GM23248 (cell line): ENCODE data around the gene MTERF4. TPM values are rescaled to one million over a fixed set of nuclear protein-coding genes. Genes with fewer than 3 reads are reported as not detected.
"Not testable (repeated sequence)": the region's sequence is repeated elsewhere in the genome, so short reads cannot be mapped to it uniquely, and the experiment has no call there.

Source experiments
- DNase-seq: peaks from one replicate; pipeline ENCODE4 v3.0.0-alpha.2; 2015
- H2AFZ ChIP-seq: fragments of 200-600 bp; sonication (generic); 2 replicates; pipeline ENCODE4 v1.6.1; 2016; ENCODE audit warnings: antibody characterized with exemption
- H3F3A ChIP-seq: fragments of 200-600 bp; sonication (generic); 2 replicates; pipeline ENCODE4 v1.6.1; 2016; ENCODE audit warnings: mild to moderate bottlenecking, antibody characterized with exemption, mixed run types; ENCODE audit not compliant: insufficient read depth
- H3K27ac ChIP-seq: fragments of 200-600 bp; sonication (generic); 2 replicates; pipeline ENCODE4 v1.5.1; 2016; ENCODE audit warnings: mild to moderate bottlenecking
- H3K27me3 ChIP-seq: fragments of 200-600 bp; sonication (generic); replicated peaks from 2 replicates; pipeline ENCODE4 v1.6.1; 2016; ENCODE audit warnings: mild to moderate bottlenecking; ENCODE audit not compliant: insufficient read depth
- H3K36me3 ChIP-seq: fragments of 200-600 bp; sonication (generic); 2 replicates; pipeline ENCODE4 v1.6.1; 2016; ENCODE audit warnings: low read depth, mild to moderate bottlenecking
- H3K4me1 ChIP-seq: fragments of 200-600 bp; sonication (generic); 2 replicates; pipeline ENCODE4 v1.6.1; 2016; ENCODE audit warnings: mild to moderate bottlenecking; ENCODE audit not compliant: insufficient read depth
- H3K4me2 ChIP-seq: fragments of 200-600 bp; sonication (generic); one replicate; pipeline ENCODE4 v1.6.1; 2016; ENCODE audit warnings: mild to moderate bottlenecking; ENCODE audit not compliant: unreplicated experiment
- H3K4me3 ChIP-seq: fragments of 200-600 bp; sonication (generic); 2 replicates; pipeline ENCODE4 v1.5.1; 2016; ENCODE audit warnings: mild to moderate bottlenecking
- H3K79me2 ChIP-seq: fragments of 200-600 bp; sonication (generic); 2 replicates; pipeline ENCODE4 v1.6.1; 2016; ENCODE audit warnings: mild to moderate bottlenecking; ENCODE audit not compliant: insufficient read depth
- H3K9ac ChIP-seq: fragments of 200-600 bp; sonication (generic); 2 replicates; pipeline ENCODE4 v1.6.1; 2016; ENCODE audit warnings: mild to moderate bottlenecking
- H3K9me2 ChIP-seq: fragments of 200-600 bp; sonication (generic); 2 replicates; pipeline ENCODE4 v1.6.1; 2016; ENCODE audit warnings: mixed run types, mild to moderate bottlenecking, moderate library complexity; ENCODE audit not compliant: insufficient read depth
- H3K9me3 ChIP-seq: fragments of 200-600 bp; sonication (generic); one replicate; pipeline ENCODE4 v1.6.1; 2017; ENCODE audit warnings: low read depth
- H4K20me1 ChIP-seq: fragments of 200-600 bp; sonication (generic); 2 replicates; pipeline ENCODE4 v1.6.0; 2016; ENCODE audit not compliant: insufficient read depth
- EZH2 ChIP-seq: fragments of 200-600 bp; sonication (generic); IDR thresholded peaks from 2 replicates; pipeline ENCODE4 v1.6.1; 2018; ENCODE audit warnings: antibody characterized with exemption, mild to moderate bottlenecking; ENCODE audit not compliant: insufficient read depth, poor library complexity, severe bottlenecking
- EZH2phosphoT487 ChIP-seq: fragments of 200-600 bp; sonication (generic); IDR thresholded peaks from 2 replicates; pipeline ENCODE4 v1.6.1; 2018; ENCODE audit warnings: antibody characterized with exemption, moderate library complexity, mild to moderate bottlenecking, low read depth; ENCODE audit not compliant: insufficient read depth
- WGBS, 2 experiments: methylation state at CpG; one replicate each; pipeline ENCODE4 v1.1.6; 2015 to 2017; ENCODE audit warnings: low lambda C conversion rate in 2 of 2, low coverage in 1 of 2; ENCODE audit errors: missing lambda C conversion rate in 2 of 2; 5-methylcytosine and 5-hydroxymethylcytosine counted together
- in situ Hi-C: fragments of 300-500 bp; cut with MboI; formaldehyde crosslinking; loops from 2 replicates; pipeline ENCODE4 v1.15.0; 2020
- polyA plus RNA-seq: library from polyadenylated mRNA; unstranded; fragments of >200 nt; fragmentation: Nextera tagmentation; extraction: Ambion mirVana; gene quantifications from 2 replicates; pipeline ENCODE4 v1.2.1, GENCODE V29; 2016
- total RNA-seq: library from RNA; depleted of rRNA; stranded (reverse); fragments of >200 nt; shearing (Covaris generic); gene quantifications from 2 replicates; pipeline ENCODE4 v1.2.3, GENCODE V29; 2014

Gene MTERF4
- total and polyA plus RNA-seq, 2 experiments from 2014 or later = 15.1 to 21.0 TPM

- no peaks in the 10 kb centered on the region for H3K9me3 ChIP-seq
- TF ChIP-seq EZH2phosphoT487 (no peak), EZH2 (no peak)
- no peak overlapping the region for H3K4me2 ChIP-seq
- in situ Hi-C loops = no loop called here
- no peaks in the 10 kb centered on the region for H3K27me3 ChIP-seq
- no peaks in the 10 kb centered on the region for H3K9me2 ChIP-seq
- 0 out of 2 replicates have a peak, but pooled peaks cover 4% of the 10 kb centered on the region for H3F3A ChIP-seq
- no peak for DNase-seq
- no peak overlapping the region for H3K4me3 ChIP-seq
- no peaks in the 10 kb centered on the region for H4K20me1 ChIP-seq
- H2AFZ ChIP-seq = no peak overlapping the region
- peaks cover 12% of the 10 kb centered on the region for H3K79me2 ChIP-seq
- no peaks in the 10 kb centered on the region for H3K36me3 ChIP-seq
- H3K4me1 ChIP-seq = peaks cover 6% of the 10 kb centered on the region; the same call in 1 of the 2 replicates
- WGBS, 2 experiments = 76 to 78% methylated on average over 9 of the region's 9 CpGs
- H3K27ac ChIP-seq = no peak overlapping the region
- no peak overlapping the region for H3K9ac ChIP-seq
These were observed 5.1 kb upstream of the MTERF4 start for GRCh38 chr2:241107031-241107783.

- no peaks in the 10 kb centered on the region for H3K36me3 ChIP-seq
- H3K27me3 ChIP-seq = no peaks in the 10 kb centered on the region
- 0 out of 2 replicates have a peak, but pooled peaks cover 4% of the 10 kb centered on the region for H3F3A ChIP-seq
- H3K4me1 ChIP-seq = peaks cover 11% of the 10 kb centered on the region
- in situ Hi-C loops = no loop called here
- H3K9me2 ChIP-seq = no peaks in the 10 kb centered on the region
- no peak overlapping the region for H3K9ac ChIP-seq
- H4K20me1 ChIP-seq = no peaks in the 10 kb centered on the region
- peaks cover 26% of the 10 kb centered on the region for H3K79me2 ChIP-seq
- H2AFZ ChIP-seq = no peak overlapping the region
- no peak for DNase-seq
- no peaks in the 10 kb centered on the region for H3K9me3 ChIP-seq
- no peak overlapping the region for H3K4me3 ChIP-seq
- no peak overlapping the region for H3K27ac ChIP-seq
- 32 to 34% methylated on average over 3 of the region's 3 CpGs for WGBS, 2 experiments
- no peak overlapping the region for H3K4me2 ChIP-seq
- TF ChIP-seq EZH2phosphoT487 (no peak), EZH2 (no peak)
These were observed 3.6 kb upstream of the MTERF4 start for GRCh38 chr2:241105641-241106040.

- DNase-seq, H3K4me2 ChIP-seq, H3K9me3 ChIP-seq, H3K4me3 ChIP-seq, H3K36me3 ChIP-seq, H3K27me3 ChIP-seq, H3K9me2 ChIP-seq, in situ Hi-C loops, H2AFZ ChIP-seq, H3F3A ChIP-seq, H3K27ac ChIP-seq, H4K20me1 ChIP-seq, H3K9ac ChIP-seq: not testable (repeated sequence)
- Histone ChIP-seq H3K79me2 (peaks cover 36% of the 10 kb centered on the region), H3K4me1 (peaks cover 12% of the 10 kb centered on the region)
- WGBS, 2 experiments = 91 to 96% methylated on average over 10 of the region's 10 CpGs
These were observed 2.5 kb upstream of the MTERF4 start for GRCh38 chr2:241104611-241105010.

- peak overlapping the region; percentile 91 for H3K4me2 ChIP-seq
- WGBS, 2 experiments = 60 to 61% methylated on average over 5 of the region's 5 CpGs
- H3K4me1 ChIP-seq = peaks cover 12% of the 10 kb centered on the region
- TF ChIP-seq EZH2 (no peak), EZH2phosphoT487 (no peak)
- H3K79me2 ChIP-seq = peaks cover 50% of the 10 kb centered on the region
- peak overlapping the region; percentile 100 for H2AFZ ChIP-seq
- no peaks in the 10 kb centered on the region for H3K9me3 ChIP-seq
- no peaks in the 10 kb centered on the region for H3K27me3 ChIP-seq
- no peaks in the 10 kb centered on the region for H4K20me1 ChIP-seq
- H3K9ac ChIP-seq = peak overlapping the region; percentile 92
- peak overlapping the region; percentile 97 for H3K4me3 ChIP-seq
- no peaks in the 10 kb centered on the region for H3K36me3 ChIP-seq
- 0 out of 2 replicates have a peak overlapping the region, but pooled peaks have one; percentile 56 for H3K27ac ChIP-seq
- DNase-seq = no peak
- in situ Hi-C loops = no loop called here
- 0 out of 2 replicates have a peak, but pooled peaks cover 4% of the 10 kb centered on the region for H3F3A ChIP-seq
- H3K9me2 ChIP-seq = no peaks in the 10 kb centered on the region
These were observed 1.1 kb upstream of the MTERF4 start for GRCh38 chr2:241103176-241103595.
